ENCODE results near the gene CPXM1.

GRCh38 chr20:2800521-2801285 is at the start of gene CPXM1:
- TF ChIP-seq CTCF (IDR thresholded peaks at IDR 0.05; ENCODE audit: insufficient read depth, low read length, poor library complexity, severe bottlenecking) = no peak
- TF ChIP-seq EZH2phosphoT487 (conservative IDR thresholded peaks at IDR 0.05; ENCODE audit: low read length) = no peak
